HepG2 (cell line): ENCODE measurements around the gene LRRC45. TPM values are rescaled to one million over a fixed set of nuclear protein-coding genes. Genes with fewer than 3 reads are reported as not detected.

Experiments used
- CHD4 ChIP-seq: fragments of 200-600 bp; sonication (generic); IDR thresholded peaks from 2 replicates; pipeline ENCODE4 v1.7.0; 2017; ENCODE audit warnings: mild to moderate bottlenecking, low read length, borderline replicate concordance
- ERF ChIP-seq: IDR thresholded peaks from 2 replicates; pipeline ENCODE4 v1.6.1; 2018; ENCODE audit warnings: missing biosample characterization, missing genetic modification reagents
- HMG20A ChIP-seq: IDR thresholded peaks from 2 replicates; pipeline ENCODE4 v1.6.1; 2016; ENCODE audit warnings: borderline replicate concordance
- HMGXB4 ChIP-seq, 2 experiments: sonication (generic) in 1 of 2; formaldehyde crosslinking in 1 of 2; IDR thresholded peaks; 2 replicates each; pipeline versions ENCODE4 v1.4.0 to v1.6.1; 2018 to 2020; ENCODE audit warnings: missing genetic modification reagents in 2 of 2, borderline replicate concordance in 1 of 2, low read depth in 1 of 2, mild to moderate bottlenecking in 1 of 2, missing biosample characterization in 1 of 2
- NFYB ChIP-seq: sonication (generic); formaldehyde crosslinking; IDR thresholded peaks from 2 replicates; pipeline ENCODE4 v1.4.0; 2020; ENCODE audit warnings: missing genetic modification reagents
- POLR2A ChIP-seq, 2 experiments: IDR thresholded peaks; 2 replicates each; pipeline ENCODE4 v1.6.1; 2011; ENCODE audit warnings: low read depth in 2 of 2, low read length in 2 of 2, mild to moderate bottlenecking in 1 of 2, moderate library complexity in 1 of 2; ENCODE audit not compliant: insufficient read depth in 1 of 2
- REXO4 ChIP-seq: sonication (generic); formaldehyde crosslinking; IDR thresholded peaks from 2 replicates; pipeline ENCODE4 v1.8.0; 2022; ENCODE audit warnings: missing genetic modification reagents, mild to moderate bottlenecking, borderline replicate concordance
- RORA ChIP-seq: sonication (generic); formaldehyde crosslinking; IDR thresholded peaks from 2 replicates; pipeline ENCODE4 v1.5.0; 2020; ENCODE audit warnings: mild to moderate bottlenecking, missing genetic modification reagents, moderate library complexity
- SP140L ChIP-seq: sonication (generic); formaldehyde crosslinking; IDR thresholded peaks from 2 replicates; pipeline ENCODE4 v1.4.0; 2020; ENCODE audit warnings: missing genetic modification reagents, borderline replicate concordance
- THAP11 ChIP-seq: IDR thresholded peaks from 2 replicates; pipeline ENCODE4 v1.6.1; 2016; ENCODE audit warnings: missing biosample characterization, missing genetic modification reagents
- ZFP36 ChIP-seq: fragments of 150-350 bp; IDR thresholded peaks from 2 replicates; pipeline ENCODE4 v1.6.1; 2018; ENCODE audit warnings: borderline replicate concordance, low read length, low read depth; ENCODE audit not compliant: partially characterized antibody
- ZNF230 ChIP-seq: sonication (generic); formaldehyde crosslinking; IDR thresholded peaks from 2 replicates; pipeline ENCODE4 v1.4.0; 2020; ENCODE audit warnings: mild to moderate bottlenecking, missing genetic modification reagents
- ZNF253 ChIP-seq: sonication (generic); formaldehyde crosslinking; IDR thresholded peaks from 2 replicates; pipeline ENCODE4 v1.8.0; 2022; ENCODE audit warnings: mild to moderate bottlenecking, missing genetic modification reagents, borderline replicate concordance
- ZNF619 ChIP-seq: sonication (generic); formaldehyde crosslinking; IDR thresholded peaks from 2 replicates; pipeline ENCODE4 v1.4.0; 2020; ENCODE audit warnings: mild to moderate bottlenecking, missing genetic modification reagents
- ZNF678 ChIP-seq: sonication (generic); formaldehyde crosslinking; IDR thresholded peaks from 2 replicates; pipeline ENCODE4 v1.4.0; 2020; ENCODE audit warnings: mild to moderate bottlenecking, missing genetic modification reagents
- ZNF7 ChIP-seq: IDR thresholded peaks from 2 replicates; pipeline ENCODE4 v1.6.1; 2016; ENCODE audit warnings: missing biosample characterization, missing genetic modification reagents
- ZNF703 ChIP-seq: sonication (generic); formaldehyde crosslinking; IDR thresholded peaks from 2 replicates; pipeline ENCODE4 v1.5.1; 2020; ENCODE audit warnings: missing genetic modification reagents, mild to moderate bottlenecking, moderate library complexity, borderline replicate concordance
- ZSCAN12 ChIP-seq: sonication (generic); formaldehyde crosslinking; IDR thresholded peaks from 2 replicates; pipeline ENCODE4 v1.9.0; 2021; ENCODE audit warnings: mild to moderate bottlenecking, missing genetic modification reagents
- ZSCAN21 ChIP-seq: sonication (generic); formaldehyde crosslinking; IDR thresholded peaks from 2 replicates; pipeline ENCODE4 v1.8.0; 2022; ENCODE audit warnings: mild to moderate bottlenecking, missing genetic modification reagents, moderate library complexity, borderline replicate concordance
- ZSCAN31 ChIP-seq: sonication (generic); formaldehyde crosslinking; IDR thresholded peaks from 2 replicates; pipeline ENCODE4 v1.5.0; 2020; ENCODE audit warnings: low read depth, mild to moderate bottlenecking, missing genetic modification reagents
- polyA plus RNA-seq, 8 experiments: library from polyadenylated mRNA; depleted of rRNA in 3 of 8; stranded (reverse) in 7 of 8; unstranded in 1 of 8; fragments of >200 nt; fragmentation: Illumina TruSeq in 4 of 8; extraction: Trizol in 4 of 8; gene quantifications; 2 replicates each; pipeline versions ENCODE4 v1.2.1 to v1.2.3, GENCODE V29; 2011 to 2016; ENCODE audit warnings: low read depth in 4 of 8, missing spikeins in 1 of 8, mixed read lengths in 1 of 8; ENCODE audit not compliant: insufficient read depth in 1 of 8
- total RNA-seq, 5 experiments: library from RNA; depleted of rRNA; stranded (reverse); fragments of >200 nt; fragmentation: Illumina TruSeq; extraction: Trizol; gene quantifications; 2 replicates each; pipeline ENCODE4 v1.2.3, GENCODE V29; 2016; ENCODE audit warnings: low read depth in 1 of 5
- TF ChIP-seq, protein P1 (sequence below): sonication (generic); formaldehyde crosslinking; conservative IDR thresholded peaks from 2 replicates; pipeline ENCODE4 v1.8.0; 2022; ENCODE audit warnings: missing genetic modification reagents
- TF ChIP-seq, protein P2 (sequence below): IDR thresholded peaks from 2 replicates; pipeline ENCODE4 v1.6.1; 2016; ENCODE audit warnings: low read depth, borderline replicate concordance
- TF ChIP-seq, protein P3 (sequence below): sonication (generic); formaldehyde crosslinking; IDR thresholded peaks from 2 replicates; pipeline ENCODE4 v1.5.0; 2020; ENCODE audit warnings: mild to moderate bottlenecking, missing genetic modification reagents, borderline replicate concordance

LRRC45 gene
- total and polyA plus RNA-seq, 2 of the 13 experiments (the other 11 are each of a cell fraction or from before 2014, with no cell fraction given), result 11.6 to 48.1 TPM

- TF ChIP-seq ZNF253 (CRISPR knock-in tag) (peak; percentile 88; the same call in 1 of the 2 replicates), POLR2A (IDR thresholded peaks at IDR 0.05; ENCODE audit: insufficient read depth in 1 of 2, low read depth in 2 of 2, low read length in 2 of 2) (no peak; a peak in 1 of 4 replicates), ZNF619 (CRISPR knock-in tag) (peak; percentile 90), ZSCAN21 (CRISPR knock-in tag) (peak; percentile 70; the same call in 1 of the 2 replicates), RORA (CRISPR knock-in tag) (no peak), ZSCAN12 (no peak), ZNF703 (CRISPR knock-in tag) (no peak), THAP11 (CRISPR knock-in tag) (peak; percentile 22), HMG20A (peak; percentile 24; the same call in 1 of the 2 replicates), ZSCAN31 (CRISPR knock-in tag) (no peak), CHD4 (0 out of 2 replicates have a peak, but pooled peaks have one; percentile 18), NFYB (0 out of 2 replicates have a peak, but pooled peaks have one; percentile 19), ZNF7 (no peak), ZFP36 (no peak), ERF (CRISPR knock-in tag) (no peak), SP140L (CRISPR knock-in tag) (no peak), REXO4 (no peak), HMGXB4 (CRISPR knock-in tag; IDR thresholded peaks at IDR 0.05; ENCODE audit: borderline replicate concordance in 1 of 2, low read depth in 1 of 2) (peak; percentile 83 to 92), ZNF230 (peak; percentile 57; the same call in 1 of the 2 replicates), ZNF678 (CRISPR knock-in tag) (no peak)
- TF ChIP-seq, protein P1, sequence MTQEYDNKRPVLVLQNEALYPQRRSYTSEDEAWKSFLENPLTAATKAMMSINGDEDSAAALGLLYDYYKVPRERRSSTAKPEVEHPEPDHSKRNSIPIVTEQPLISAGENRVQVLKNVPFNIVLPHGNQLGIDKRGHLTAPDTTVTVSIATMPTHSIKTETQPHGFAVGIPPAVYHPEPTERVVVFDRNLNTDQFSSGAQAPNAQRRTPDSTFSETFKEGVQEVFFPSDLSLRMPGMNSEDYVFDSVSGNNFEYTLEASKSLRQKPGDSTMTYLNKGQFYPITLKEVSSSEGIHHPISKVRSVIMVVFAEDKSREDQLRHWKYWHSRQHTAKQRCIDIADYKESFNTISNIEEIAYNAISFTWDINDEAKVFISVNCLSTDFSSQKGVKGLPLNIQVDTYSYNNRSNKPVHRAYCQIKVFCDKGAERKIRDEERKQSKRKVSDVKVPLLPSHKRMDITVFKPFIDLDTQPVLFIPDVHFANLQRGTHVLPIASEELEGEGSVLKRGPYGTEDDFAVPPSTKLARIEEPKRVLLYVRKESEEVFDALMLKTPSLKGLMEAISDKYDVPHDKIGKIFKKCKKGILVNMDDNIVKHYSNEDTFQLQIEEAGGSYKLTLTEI (CRISPR knock-in tag), result no peak
- TF ChIP-seq, protein P2, sequence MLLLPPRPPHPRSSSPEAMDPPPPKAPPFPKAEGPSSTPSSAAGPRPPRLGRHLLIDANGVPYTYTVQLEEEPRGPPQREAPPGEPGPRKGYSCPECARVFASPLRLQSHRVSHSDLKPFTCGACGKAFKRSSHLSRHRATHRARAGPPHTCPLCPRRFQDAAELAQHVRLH, result 0 out of 2 replicates have a peak, but pooled peaks have one; percentile 12
- TF ChIP-seq, protein P3, sequence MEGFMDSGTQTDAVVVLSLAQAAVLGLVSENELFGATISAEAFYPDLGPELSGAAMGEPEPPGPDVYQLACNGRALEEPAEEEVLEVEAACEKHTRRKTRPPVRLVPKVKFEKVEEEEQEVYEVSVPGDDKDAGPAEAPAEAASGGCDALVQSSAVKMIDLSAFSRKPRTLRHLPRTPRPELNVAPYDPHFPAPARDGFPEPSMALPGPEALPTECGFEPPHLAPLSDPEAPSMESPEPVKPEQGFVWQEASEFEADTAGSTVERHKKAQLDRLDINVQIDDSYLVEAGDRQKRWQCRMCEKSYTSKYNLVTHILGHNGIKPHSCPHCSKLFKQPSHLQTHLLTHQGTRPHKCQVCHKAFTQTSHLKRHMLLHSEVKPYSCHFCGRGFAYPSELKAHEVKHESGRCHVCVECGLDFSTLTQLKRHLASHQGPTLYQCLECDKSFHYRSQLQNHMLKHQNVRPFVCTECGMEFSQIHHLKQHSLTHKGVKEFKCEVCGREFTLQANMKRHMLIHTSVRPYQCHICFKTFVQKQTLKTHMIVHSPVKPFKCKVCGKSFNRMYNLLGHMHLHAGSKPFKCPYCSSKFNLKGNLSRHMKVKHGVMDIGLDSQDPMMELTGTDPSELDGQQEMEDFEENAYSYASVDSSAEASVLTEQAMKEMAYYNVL, result peak; percentile 72
These were observed 27.5 kb upstream of the LRRC45 start (continued) for GRCh38 chr17:81995463-81996231.
